HUES6 (cell line): ENCODE results near the gene CPLANE2.

Source experiments
- H3K27ac ChIP-seq: 2 replicates; pipeline ENCODE4 v1.7.0; 2013; ENCODE audit warnings: low read depth, mild to moderate bottlenecking, low read length, inconsistent platforms
- H3K27me3 ChIP-seq: 2 replicates; pipeline ENCODE4 v1.6.1; 2013; ENCODE audit warnings: low read length; ENCODE audit not compliant: control insufficient read depth, insufficient read depth
- H3K36me3 ChIP-seq: 2 replicates; pipeline ENCODE4 v1.6.1; 2013; ENCODE audit warnings: low read length; ENCODE audit not compliant: control insufficient read depth, insufficient read depth
- H3K4me1 ChIP-seq: 2 replicates; pipeline ENCODE4 v1.6.1; 2013; ENCODE audit warnings: low read length; ENCODE audit not compliant: control insufficient read depth, insufficient read depth
- H3K4me3 ChIP-seq: 2 replicates; pipeline ENCODE4 v1.5.1; 2013; ENCODE audit warnings: low read depth, low read length
- H3K9ac ChIP-seq: one replicate; pipeline ENCODE4 v1.6.1; 2013; ENCODE audit warnings: mild to moderate bottlenecking, low read length
- H3K9me3 ChIP-seq: 2 replicates; pipeline ENCODE4 v1.6.1; 2013; ENCODE audit warnings: low read depth, low read length; ENCODE audit not compliant: control insufficient read depth, insufficient read depth

Gene CPLANE2, protein sequence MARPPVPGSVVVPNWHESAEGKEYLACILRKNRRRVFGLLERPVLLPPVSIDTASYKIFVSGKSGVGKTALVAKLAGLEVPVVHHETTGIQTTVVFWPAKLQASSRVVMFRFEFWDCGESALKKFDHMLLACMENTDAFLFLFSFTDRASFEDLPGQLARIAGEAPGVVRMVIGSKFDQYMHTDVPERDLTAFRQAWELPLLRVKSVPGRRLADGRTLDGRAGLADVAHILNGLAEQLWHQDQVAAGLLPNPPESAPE

DNA sequence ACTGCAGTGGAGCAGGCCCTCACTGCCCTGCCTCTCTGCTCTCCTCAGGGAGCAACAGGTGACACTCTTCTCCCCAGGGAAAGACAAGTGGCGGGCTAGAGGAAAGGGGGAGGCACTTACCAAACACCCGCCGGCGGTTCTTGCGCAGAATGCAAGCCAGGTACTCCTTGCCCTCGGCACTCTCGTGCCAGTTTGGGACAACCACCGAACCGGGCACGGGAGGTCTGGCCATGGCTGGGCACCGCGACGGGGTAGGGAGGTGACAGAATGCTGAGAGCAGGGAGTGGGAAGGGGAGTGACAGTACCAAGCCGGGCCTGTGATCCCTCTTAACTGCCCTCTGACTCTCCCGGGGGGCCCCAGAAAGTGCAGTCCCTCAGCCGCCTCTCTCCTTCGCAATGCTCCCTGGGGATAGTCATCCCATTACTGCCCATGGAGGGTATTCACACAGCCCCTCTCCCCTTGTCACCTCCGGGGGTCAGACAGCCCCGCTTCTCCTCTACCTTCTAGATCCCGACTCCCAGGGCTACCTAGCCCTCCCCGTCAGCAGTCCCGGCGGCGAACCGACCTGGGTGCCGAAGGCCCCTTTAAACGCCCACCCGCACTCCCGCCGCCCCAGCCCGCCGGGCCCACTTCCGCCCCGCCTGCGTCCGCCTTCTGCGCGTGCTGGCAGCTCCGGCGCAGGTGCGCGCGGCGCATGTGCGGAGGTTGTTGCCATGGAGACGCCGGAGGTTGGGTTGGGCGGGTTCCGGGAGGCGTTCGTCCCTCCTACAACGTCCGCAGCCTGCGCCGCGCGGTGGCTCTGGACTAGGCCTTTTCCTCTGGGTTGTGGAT is at the start of gene CPLANE2:
CPLANE2 (minus strand) TSS at position 673 of the 832 bp plus-strand sequence; CDS start at position 232, 441 bp downstream.
- no peak within 1 kb of the TSS for H3K27ac ChIP-seq
- no peaks in the 10 kb centered on the region for H3K36me3 ChIP-seq

GRCh38 chr1:16286122-16286521 is 49.1 kb upstream of the CPLANE2 start:
- no peaks in the 10 kb centered on the region for H3K27me3 ChIP-seq
- 0 out of 2 replicates have a peak, but pooled peaks cover 3% of the 10 kb centered on the region for H3K36me3 ChIP-seq
- no peaks in the 10 kb centered on the region for H3K9me3 ChIP-seq
- H3K4me1 ChIP-seq: no peaks in the 10 kb centered on the region
- H3K9ac ChIP-seq: no peak overlapping the region
- H3K4me3 ChIP-seq: no peak overlapping the region
- H3K27ac ChIP-seq: no peak overlapping the region

More for the DNA sequence above, at the start of gene CPLANE2:
- Histone ChIP-seq H3K4me3 (peak within 1 kb of the TSS; percentile 82), H3K9ac (peak within 1 kb of the TSS; percentile 65), H3K4me1 (peaks cover 9% of the 10 kb centered on the region), H3K9me3 (no peaks in the 10 kb centered on the region), H3K27me3 (no peaks in the 10 kb centered on the region)

- Histone ChIP-seq H3K27ac (no peak overlapping the region), H3K9ac (no peak overlapping the region), H3K4me1 (no peaks in the 10 kb centered on the region), H3K4me3 (no peak overlapping the region), H3K9me3 (no peaks in the 10 kb centered on the region), H3K27me3 (no peaks in the 10 kb centered on the region), H3K36me3 (0 out of 2 replicates have a peak, but pooled peaks cover 3% of the 10 kb centered on the region)
Observed at GRCh38 chr1:16281765-16282164, 44.8 kb upstream of the CPLANE2 start.

GRCh38 chr1:16279186-16279585 is 42.2 kb upstream of the CPLANE2 start:
- no peak overlapping the region for H3K27ac ChIP-seq
- H3K4me1 ChIP-seq: no peaks in the 10 kb centered on the region
- no peaks in the 10 kb centered on the region for H3K27me3 ChIP-seq
- no peaks in the 10 kb centered on the region for H3K9me3 ChIP-seq
- no peak overlapping the region for H3K9ac ChIP-seq
- H3K4me3 ChIP-seq: no peak overlapping the region
- H3K36me3 ChIP-seq: no peaks in the 10 kb centered on the region

- Histone ChIP-seq H3K36me3 (no peaks in the 10 kb centered on the region), H3K4me3 (no peak overlapping the region), H3K9ac (no peak overlapping the region), H3K27ac (no peak overlapping the region), H3K27me3 (no peaks in the 10 kb centered on the region), H3K9me3 (no peaks in the 10 kb centered on the region), H3K4me1 (no peaks in the 10 kb centered on the region)
Observed at GRCh38 chr1:16276302-16277030, 39.5 kb upstream of the CPLANE2 start.

DNA sequence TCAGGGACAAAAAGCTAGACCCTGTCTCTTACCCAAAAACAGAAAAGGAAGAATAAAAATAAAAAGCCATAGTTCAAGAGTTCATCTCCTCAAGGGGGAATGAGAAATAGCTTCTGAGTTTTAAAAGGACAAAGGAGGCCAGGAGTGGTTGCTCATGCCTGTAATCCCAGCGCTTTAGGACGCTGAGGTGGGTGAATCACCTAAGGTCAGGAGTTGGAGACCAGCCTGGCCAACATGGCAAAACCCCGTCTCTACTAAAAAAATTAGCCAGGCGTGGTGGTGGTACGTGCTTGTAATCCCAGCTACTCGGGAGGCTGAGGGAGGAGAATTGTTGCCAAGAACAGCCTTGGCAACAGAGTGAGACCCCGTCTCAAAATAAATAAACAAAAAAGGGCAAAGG is 38.6 kb upstream of the CPLANE2 start:
- H3K4me3 ChIP-seq: no peak overlapping the region
- no peaks in the 10 kb centered on the region for H3K4me1 ChIP-seq
- H3K27ac ChIP-seq: no peak overlapping the region
- no peaks in the 10 kb centered on the region for H3K36me3 ChIP-seq
- H3K9me3 ChIP-seq: no peaks in the 10 kb centered on the region
- H3K9ac ChIP-seq: no peak overlapping the region
- no peaks in the 10 kb centered on the region for H3K27me3 ChIP-seq

- H3K27ac ChIP-seq: no peak overlapping the region
- H3K9me3 ChIP-seq: no peaks in the 10 kb centered on the region
- no peak overlapping the region for H3K9ac ChIP-seq
- peaks cover 10% of the 10 kb centered on the region for H3K4me1 ChIP-seq
- H3K4me3 ChIP-seq: no peak overlapping the region
- no peaks in the 10 kb centered on the region for H3K27me3 ChIP-seq
- no peaks in the 10 kb centered on the region for H3K36me3 ChIP-seq
Observed at GRCh38 chr1:16267690-16268180, 30.8 kb upstream of the CPLANE2 start.

DNA sequence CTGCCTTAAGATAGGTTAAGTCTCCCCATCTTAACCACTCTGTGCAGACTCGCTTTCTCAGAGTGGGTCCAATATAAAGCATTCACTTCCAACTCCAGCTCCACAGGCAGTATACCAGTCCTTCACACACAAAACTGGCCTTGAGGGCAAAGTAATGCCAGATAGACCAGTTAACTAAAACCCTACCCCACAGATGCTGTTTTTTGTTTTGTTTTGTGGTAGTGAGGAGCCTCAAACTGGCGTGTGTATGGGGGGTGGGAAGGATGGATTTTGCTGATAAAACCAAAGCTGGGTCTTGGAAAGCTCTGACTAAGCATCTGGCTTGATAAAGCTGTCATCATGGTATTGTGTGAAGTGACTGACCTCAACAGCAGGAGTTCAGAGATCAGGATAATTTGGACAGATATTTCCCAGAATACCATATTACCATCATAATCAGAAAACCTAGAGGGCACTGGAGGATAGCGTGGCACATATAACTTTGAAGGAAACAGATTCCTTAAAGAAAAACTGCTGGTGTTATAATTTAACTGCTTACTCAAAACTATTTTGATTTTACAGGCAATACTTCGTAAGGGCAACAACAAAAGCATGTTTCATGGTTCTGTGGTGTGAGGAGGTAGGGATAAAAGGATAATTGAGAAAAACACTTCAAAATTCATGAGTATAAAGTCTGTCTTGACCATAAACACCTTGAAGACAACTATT is 29.6 kb upstream of the CPLANE2 start:
- Histone ChIP-seq H3K27ac (no peak overlapping the region), H3K36me3 (no peaks in the 10 kb centered on the region), H3K4me1 (peaks cover 10% of the 10 kb centered on the region), H3K27me3 (no peaks in the 10 kb centered on the region), H3K4me3 (no peak overlapping the region), H3K9ac (no peak overlapping the region), H3K9me3 (no peaks in the 10 kb centered on the region)

- H3K27me3 ChIP-seq: no peaks in the 10 kb centered on the region
- H3K9me3 ChIP-seq: no peaks in the 10 kb centered on the region
- H3K36me3 ChIP-seq: no peaks in the 10 kb centered on the region
- no peak overlapping the region for H3K4me3 ChIP-seq
- H3K4me1 ChIP-seq: 0 out of 2 replicates have a peak, but pooled peaks cover 2% of the 10 kb centered on the region
- no peak overlapping the region for H3K9ac ChIP-seq
- H3K27ac ChIP-seq: no peak overlapping the region
Observed at GRCh38 chr1:16262067-16262466, 25.1 kb upstream of the CPLANE2 start.

GRCh38 chr1:16260814-16261213 is 23.8 kb upstream of the CPLANE2 start:
- Histone ChIP-seq H3K4me3 (no peak overlapping the region), H3K27me3 (no peaks in the 10 kb centered on the region), H3K4me1 (0 out of 2 replicates have a peak, but pooled peaks cover 2% of the 10 kb centered on the region), H3K27ac (no peak overlapping the region), H3K9ac (no peak overlapping the region), H3K9me3 (no peaks in the 10 kb centered on the region), H3K36me3 (peaks cover 8% of the 10 kb centered on the region; the same call in 1 of the 2 replicates)
